Measurements from ENCODE around the gene TMEM240. TPM values are rescaled to one million over a fixed set of nuclear protein-coding genes. Genes with fewer than 3 reads are reported as not detected.

TMEM240 gene
- total and polyA plus RNA-seq, 2 of the 8 experiments (the other 6 are each of a cell fraction or from before 2014, with no cell fraction given) = 3.6 to 5.7 TPM

DNA sequence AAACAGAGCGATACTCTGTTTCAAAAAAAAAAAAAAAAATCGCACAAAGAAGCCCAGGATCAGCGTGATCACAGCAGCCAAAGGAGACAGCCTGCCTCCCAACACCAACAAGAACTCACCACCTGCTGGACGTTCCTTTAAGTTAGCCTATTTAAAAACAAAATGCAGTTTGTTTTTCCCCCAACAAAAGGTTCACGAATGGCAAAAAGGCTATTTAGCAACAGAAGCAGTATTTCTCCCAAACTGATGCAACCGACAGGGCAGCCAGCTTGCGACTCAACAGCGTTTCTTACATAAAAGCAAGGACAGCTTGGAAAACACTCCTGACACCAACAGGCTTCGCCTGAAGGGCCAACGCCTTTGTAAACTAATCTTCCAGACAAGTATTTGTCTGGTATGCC lies 27.5 kb upstream of the TMEM240 start (continued):
- TF ChIP-seq EGR1 (IDR thresholded peaks at IDR 0.05; ENCODE audit: borderline replicate concordance, low read depth, low read length) = no peak
- TF ChIP-seq POLR2A (IDR thresholded peaks at IDR 0.05; ENCODE audit: control extremely low read depth in 1 of 2, low read depth in 2 of 2, low read length in 2 of 2) = no peak
- TF ChIP-seq GTF2F1 (IDR thresholded peaks at IDR 0.05; ENCODE audit: borderline replicate concordance, low read depth, low read length) = no peak
- TF ChIP-seq EZH2 (IDR thresholded peaks at IDR 0.05; ENCODE audit: low read depth, low read length, severe bottlenecking) = no peak
- no peak for TF ChIP-seq KDM5A (IDR thresholded peaks at IDR 0.05; ENCODE audit: low read length)
- no peak for TF ChIP-seq TAF7 (optimal IDR thresholded peaks at IDR 0.05; ENCODE audit: borderline replicate concordance, low read depth, low read length)
